HG03064 (cell line): Measurements from ENCODE around the gene IRAK1.

Experiments used
- ATAC-seq: cut with Tn5 transposase; IDR thresholded peaks from one replicate; pipeline ENCODE4 v1.9.1; 2021; ENCODE audit warnings: low read depth; ENCODE audit not compliant: unreplicated experiment

IRAK1 gene

DNA sequence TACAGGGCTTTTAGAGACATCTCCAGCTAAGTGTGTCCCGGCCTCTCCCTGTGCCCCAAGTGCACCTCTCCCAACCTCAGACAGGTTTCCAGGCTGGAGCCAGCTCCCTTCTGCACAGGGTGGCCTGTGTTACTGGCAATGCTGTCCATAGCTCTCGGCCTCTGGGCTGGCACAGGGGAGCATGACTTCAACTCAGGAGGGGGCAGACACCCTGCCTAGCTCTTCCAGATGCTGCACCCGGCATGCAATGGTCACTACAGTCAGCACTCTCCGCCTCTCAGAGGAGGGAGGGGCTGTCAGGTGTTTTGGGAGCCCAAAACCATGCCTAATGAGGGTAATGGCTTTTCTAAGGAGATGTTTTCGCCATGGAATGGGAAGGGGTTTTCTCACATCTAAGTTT, 2.4 kb upstream of the IRAK1 start:
- no peak for ATAC-seq

DNA sequence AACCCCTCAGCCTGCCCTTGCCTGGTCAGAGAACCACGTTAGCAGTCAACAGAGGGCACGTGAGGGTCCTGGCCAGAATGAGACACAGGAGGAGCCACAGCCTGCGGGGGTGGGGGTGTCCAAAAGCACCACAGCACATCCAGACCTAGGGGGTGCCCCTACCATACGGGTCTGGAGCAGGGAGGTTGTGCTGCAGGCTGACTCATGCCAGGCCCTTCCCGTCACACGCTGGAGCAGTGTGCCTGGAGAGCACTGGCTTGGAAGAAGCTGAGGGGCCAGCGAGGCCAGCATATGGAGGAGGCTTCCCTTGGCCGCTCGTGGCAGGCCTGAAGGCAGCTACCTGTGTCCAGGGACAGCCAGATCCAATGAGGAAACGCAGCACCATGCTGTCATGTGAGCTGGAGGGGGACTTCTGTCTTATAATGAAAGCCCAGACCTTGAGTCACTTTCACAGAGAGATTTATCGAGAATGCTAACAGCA, 1.5 kb upstream of the IRAK1 start:
- ATAC-seq, result no peak

DNA sequence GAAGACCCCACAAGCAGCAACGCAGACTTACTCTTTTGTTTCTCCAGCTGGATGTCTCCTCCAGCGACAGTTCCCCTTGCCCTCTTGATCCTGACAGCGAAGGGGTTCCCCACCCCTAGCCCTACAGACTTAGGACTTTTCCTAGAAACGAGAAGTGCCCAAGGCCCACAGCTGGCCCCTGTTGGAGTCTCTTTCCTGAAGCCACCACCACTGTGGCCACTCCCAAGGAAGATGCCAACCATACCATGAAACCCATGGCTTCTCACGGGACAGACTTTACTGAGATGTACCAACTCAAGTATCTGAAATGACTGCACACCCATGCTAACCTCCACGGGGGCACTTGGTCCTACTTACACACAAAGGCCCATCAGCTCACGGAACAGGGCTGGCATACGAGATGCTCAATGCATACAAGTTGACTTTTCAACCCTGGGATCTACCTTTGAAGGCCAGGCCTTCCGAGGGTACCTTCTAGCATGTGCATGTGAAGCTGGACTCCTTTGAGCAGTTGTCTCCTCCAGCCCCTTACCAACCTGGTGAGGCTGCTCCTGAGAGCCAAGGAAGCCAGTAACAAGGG, 924 bp upstream of the IRAK1 start:
- no peak for ATAC-seq

DNA sequence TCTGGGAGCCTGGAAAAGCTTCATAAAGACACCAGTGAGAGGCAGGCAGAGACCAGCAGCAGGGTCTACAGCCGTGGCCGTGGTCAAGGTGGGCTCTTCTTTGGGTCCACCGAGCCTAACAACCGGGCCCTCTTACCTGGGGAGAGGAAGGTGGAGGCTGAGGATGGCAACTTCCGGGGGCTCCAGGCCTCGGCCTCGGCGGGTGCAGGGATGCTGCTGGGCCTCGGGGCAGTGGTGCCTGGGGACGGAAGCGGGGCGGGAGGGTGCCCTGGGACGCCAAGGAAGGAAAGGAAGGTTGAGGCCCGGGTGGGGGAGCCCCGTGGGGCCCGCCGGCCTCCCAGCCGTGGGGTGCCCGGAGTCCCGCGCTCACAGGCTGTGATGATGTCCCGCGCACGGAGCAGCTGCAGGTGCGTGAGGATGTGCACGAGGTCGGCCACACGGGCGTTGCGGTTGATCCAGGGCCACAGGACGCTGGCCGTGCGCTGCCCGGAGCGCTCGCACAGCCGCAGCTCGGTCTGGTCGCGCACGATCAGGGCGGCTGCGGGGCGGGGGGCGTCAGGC, 561 bp downstream of the IRAK1 start:
- ATAC-seq, result no peak

DNA sequence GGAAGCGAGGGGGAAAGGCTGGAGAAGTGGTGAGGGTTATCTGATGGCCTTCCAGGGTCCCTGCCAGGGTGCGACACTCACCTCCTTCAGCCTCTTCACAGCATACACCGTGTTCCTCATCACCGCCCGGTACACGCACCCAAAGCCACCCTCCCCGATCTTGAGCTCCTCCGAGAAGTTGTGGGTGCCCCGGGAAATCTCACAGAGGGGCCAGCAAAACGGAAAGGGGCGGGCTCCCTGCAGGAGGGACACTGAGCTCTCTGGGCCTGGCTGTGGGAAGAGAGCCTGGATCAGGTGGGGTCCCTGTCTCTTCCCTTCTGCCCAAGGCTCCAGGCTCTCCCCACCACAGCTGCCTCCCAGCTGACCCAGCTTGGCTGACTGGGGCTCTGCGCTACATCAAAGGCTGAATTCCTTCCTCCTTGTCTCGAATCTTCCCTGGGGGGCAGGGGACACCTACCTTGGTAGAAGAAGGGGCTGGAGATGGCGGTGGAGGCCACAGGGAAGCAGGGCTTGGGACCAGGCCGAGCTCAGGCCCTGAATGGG, 1.1 kb downstream of the IRAK1 start:
- ATAC-seq, result no peak

DNA sequence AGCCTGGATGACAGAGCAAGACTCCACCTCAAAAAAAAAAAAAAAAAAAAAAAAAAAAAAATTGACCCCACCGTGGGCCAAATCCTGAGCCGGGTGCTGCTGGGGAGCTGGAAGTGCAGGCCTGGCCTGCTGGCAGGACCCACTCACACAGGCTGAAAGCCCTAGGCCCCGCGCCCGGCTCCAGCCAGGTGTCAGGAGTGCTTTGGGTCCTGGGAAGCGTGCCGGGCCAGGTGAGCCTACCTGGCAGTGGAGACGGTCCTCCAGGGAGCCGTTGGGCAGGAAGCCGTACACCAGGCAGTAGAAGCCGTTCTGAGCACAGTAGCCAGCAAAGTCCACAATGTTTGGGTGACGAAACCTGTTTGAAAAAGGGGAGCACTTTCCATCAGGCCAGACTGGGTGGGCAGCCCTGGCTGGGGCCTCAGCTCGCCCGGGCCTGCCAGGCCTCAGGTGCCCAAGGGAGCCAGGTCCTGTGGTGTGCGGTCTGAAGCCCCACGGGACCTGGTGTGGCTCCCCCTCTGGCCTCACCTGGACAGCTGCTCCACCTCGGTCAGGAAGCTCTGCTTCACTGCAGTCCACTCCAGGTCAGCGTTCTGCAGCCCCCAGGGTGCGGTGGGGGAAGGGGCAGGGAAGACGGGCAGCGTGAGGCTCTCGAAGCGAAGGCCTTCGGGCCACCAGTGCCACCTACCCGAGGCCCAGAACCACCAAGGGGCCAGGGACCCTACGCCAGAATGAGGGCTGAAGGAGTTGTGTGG, 1.8 kb downstream of the IRAK1 start:
- no peak for ATAC-seq

DNA sequence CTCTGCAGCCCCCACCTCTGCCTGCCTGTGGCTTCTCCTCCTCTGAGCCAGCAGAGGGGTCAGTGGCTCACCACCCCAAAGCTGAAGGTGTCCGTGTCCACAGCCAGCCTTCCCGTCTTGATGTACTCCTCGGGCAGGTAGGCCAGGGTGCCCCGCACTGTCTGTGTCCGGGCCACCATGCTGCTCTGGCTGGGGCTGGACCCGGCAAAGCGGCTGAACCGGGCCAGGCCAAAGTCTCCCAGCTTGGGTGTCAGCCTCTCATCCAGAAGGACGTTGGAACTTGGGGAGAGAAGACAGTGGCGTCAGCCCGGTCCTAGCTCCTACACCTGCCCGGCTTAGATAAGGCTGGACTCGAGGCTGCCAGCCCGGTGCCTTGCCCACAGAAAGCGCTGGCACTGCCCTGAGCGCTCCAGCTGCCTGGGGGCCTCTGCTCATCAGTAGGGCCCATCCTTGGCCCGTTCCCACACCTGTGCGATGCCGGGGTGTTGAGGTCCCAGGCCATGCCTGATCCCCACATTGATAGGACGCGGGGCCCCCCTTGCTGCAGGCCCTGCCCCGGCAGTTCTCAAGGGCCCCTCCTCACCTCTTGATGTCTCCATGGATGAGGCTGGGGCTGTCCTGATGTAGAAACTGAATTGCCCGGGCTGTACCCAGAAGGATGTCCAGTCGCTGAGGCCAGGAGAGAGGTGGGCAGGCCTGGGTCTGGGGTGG, 3.2 kb downstream of the IRAK1 start:
- no peak for ATAC-seq

DNA sequence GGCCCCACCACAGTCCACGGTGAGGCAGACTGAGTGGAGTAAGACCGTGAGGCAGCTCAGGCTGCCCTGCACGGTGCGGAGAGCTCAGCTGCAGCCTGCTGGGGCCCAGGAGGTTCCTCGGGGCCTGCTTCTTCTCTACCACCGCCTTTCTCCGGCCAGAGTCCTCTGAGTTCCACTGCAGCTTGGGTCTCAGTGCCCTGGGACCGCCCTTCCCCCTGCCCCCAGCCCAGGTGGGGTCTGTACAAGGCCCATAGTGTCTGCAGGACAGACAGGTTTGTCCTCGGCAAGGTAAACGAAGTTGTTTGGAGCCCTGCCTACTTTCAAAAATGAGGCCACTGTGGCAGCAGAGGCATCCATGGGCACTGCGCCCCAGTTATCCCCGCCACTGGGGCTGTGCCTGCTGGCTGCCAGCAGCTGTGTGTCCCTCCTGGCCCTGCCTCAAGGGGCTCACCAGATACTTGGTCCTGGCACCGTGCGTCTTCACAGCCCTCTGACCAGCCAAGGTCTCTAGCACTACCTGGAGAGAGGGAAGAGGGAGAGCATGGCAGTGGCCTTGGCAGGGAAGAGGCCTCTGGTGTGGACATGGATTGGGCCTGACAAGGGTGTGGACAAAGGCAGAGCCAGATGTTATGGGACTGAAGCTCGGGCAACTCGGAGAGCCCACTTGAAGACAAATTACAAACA, 4.0 kb downstream of the IRAK1 start:
- ATAC-seq, result no peak

DNA sequence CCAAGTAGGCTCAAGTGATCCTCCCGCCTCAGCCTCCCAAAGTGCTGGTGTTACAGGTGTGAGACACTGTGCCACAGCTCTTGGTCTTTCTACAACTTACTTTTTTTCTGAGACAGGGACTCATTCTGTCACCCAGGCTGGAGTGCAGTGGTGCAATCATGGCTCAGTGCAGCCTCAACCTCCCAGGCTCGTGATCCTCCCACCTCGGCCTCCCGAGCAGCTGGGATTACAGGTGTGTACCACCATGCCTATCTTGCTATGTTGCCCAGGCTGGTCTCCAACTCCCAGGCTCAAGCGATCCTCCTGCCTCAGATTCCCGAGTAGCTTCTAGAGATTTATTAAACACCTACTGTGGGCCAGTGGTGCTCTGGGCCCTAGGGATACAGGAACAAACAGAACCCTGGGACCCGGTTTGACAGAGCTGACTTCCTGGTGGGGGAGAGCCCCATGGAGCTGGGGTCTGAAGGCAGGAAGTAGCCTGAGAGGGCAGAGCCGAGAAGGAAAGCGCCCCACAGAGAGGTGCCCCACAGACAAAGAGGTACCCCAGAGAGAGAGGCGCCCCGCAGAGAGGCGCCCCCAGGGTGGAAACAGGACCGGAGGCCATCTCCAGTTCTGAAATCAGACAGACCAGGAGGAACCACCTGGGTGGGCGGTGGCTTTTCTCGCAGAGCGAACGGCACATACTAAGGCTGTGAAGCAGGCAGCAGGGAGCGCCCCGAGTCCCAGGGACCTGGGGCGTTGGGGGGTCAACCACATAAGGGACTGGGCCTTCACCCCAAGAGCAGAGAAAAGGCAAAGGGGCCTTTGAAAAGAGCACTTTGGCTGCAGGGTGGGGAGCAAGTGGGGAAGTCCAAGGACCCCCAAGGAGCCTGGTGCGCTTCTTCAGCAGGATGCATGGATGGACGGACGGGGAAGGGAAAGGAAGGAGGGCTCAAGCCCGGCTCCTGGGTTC, 5.0 kb downstream of the IRAK1 start:
- no peak for ATAC-seq

DNA sequence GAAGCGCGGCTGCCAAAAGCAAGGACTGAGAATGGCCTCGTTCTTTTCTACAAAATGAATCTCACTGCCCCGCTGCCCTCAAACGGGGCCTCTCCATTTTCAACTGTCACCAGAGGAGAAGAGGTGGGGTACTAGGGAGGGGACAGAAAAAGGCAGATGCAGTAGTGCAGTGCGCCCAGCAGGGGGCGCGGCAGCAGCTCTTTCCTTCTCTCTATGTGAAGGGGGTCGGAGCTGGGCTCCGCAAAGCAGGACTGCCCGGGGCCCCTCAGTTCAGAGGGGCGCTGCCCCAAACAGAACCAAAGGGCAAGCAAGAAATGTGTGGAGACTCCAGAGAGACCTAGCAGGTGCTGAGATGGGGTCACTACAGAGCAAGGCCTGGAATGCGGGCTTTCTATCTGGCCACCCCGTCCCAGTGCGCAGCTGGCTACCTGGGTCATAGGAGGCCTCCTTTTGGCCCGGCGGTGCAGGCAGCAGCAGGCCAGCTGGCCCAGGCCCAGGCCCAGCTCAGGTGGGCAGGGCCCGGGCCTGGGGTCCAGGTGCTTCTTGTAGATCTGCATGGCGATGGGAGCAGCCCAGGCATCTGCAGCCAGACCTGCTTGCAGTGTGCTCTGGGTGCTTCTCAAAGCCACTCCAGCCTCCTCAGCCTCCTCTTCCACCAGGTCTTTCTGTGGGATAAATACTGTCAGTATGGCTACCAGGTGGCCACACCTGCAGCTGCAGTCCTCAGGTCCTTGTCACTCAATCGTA, 5.9 kb downstream of the IRAK1 start:
- ATAC-seq, result no peak

DNA sequence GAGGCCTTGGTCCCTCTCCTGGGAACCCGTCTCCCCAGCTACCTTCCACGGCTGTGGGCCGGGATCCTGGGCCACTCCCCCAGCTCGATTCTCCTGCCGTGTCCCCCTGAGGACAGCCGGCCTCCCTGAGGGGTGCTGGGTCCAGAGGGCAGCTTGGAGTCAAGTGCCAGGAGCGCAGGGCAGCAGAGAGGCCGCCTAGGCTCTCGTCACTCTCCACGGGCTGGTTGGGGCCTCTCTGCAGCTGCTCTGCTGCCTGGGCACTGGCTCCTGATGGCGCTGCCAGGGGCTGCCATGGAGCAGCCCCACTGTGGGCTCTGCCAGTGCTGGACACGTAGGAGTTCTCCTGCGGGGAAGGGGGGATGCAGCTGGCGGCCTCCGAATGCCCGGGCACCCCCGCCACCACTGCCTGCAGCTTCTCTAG, 6.7 kb downstream of the IRAK1 start:
- ATAC-seq, result no peak

DNA sequence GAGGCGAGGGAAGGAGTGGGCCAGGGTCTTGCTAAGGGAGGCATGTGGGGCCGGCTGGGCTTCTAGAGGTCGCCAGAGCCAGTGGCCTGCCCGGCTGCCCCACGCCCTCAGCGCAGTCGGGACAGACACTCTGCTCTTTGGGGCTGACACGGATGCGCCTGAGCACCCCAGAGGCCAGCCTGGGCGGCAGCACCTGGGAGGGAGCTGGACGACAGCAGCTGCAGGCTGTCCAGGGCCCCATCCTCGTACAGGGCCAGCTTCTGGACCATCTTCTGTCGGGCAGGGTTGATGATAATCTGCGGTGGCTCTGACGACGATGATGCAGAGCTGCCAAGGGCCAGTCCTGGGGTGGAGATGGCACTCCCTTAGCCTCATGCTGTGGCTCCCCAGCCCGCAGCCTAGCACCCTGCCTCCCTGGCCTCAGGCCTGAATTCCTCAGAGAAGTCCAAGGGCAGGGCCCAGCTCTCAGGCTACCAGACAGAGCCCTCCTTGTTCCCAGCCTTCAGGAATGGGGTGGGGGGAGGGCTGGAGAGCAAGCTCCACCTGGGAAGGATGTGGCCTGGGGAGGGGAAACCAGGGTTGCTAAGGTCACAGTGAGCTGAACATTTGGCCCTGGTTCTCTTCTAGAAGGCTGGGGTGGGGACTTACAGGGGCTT, 7.2 kb downstream of the IRAK1 start:
- no peak for ATAC-seq

DNA sequence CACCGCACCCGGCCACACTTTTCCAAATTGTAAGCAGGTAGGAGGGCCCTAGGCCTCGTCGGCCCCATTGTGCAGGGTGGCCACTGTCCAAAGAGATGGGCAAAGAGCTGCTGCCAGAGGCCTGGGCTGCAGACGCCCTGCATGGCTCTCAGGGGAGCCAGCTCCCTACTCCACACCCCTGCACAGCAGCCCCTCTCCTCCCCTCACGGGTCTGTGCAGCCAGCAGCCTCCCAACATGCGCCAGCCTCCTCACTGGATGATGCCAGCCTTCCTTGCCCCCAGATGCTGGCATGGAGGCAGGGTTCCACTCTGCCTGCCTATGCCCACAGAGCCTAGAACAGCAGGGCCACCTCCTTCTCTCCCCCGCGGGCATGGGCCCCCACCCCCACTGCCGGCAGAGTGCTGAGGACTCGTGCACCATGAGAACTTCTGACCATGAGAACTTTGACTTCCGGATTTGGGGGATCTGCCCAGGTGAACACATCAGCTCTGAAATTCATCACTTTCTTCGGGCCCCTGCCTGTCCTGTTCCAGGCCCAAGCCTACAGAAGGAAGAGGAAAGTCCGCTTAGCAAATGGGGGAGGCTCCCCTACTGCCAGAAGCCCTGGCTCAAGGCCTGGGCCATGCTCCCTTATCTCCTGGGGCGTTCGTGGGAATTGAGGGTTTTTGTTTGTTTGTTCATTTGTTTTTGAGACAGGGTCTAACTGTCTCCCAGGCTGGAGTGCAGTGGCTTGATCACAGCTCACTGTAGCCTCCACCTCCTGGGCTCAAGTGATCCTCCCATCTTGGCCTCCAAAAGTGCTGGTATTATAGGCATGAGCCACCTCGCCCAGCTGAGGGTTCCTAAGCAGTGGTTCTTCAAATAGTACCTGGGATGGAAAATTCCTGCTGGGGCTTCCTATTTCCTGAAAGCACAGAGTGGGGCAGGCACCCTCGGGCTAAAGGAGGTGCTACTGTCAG, 8.0 kb downstream of the IRAK1 start:
- ATAC-seq, result no peak

DNA sequence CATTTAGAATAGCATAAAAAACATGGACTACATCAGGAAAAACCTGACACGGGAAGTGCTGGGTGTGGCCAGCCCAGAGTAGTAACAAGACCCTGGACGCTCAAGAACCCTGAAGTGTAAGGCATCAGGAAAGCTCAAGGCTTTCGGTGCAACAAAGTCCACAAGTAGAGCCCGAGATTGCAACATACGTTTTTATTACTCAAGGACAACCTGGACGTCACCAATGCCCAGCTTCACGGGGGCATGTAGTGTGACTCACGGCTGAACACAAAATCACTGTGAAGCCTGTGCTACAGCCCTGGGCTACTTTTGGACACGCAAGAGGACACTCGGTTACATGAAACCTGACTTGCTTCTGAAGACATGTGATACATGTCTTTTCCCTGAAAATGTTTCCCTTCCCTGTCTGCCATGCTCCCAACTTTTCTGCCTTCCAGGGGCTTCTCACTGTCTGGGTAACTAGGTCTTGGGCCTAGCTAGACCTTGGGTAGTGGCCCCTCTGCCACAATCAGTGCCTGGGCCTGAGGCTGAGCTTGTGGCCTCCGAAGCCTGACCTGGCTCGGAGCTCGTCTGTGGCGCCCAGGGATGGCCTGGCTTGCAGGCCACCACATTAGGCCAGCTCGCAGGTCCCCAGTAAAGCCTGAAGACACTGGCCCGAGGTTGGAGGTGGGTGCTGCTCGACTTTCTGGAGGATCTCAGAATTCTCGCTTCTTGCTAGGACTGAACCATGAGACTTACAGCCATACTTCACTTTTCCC, 9.2 kb downstream of the IRAK1 start:
- no peak for ATAC-seq

DNA sequence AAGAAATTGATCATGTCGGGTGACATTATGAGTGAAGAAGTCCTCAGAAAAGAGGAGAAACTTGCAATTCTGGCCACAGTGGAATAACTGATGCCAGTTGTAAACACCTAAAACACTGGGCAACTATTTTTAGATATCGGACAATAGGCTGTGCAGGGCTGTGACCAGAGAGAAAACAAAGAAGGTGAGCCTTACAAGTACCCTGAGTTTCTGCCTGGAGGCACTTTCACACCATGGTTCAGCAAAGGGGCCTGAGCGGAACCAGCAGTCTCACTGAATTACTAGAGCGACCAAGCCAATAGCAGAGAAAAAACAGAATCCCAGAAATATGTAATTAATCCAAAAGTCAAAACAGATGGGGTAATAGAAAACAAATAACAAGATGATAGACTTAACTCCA, 11.2 kb downstream of the IRAK1 start:
- no peak for ATAC-seq

DNA sequence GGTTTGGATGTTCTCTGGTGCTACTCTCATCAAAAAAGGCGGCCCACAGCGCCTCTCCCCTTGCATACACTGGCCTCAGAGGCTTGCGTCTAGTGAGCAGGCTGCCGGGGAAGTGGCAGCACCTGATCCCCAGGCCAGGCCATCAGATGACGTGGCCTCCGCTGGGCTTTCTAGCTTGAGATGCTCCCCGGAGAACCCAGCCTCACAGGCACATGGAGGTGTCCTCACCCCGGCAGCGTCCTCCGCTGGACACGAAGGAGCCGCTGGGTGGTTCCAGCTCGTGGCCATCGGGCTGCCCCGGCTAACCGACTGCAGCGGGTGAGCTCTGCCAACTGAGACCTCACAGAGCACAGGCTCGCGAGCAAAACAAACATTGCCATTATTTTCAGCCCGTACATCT, 12.8 kb downstream of the IRAK1 start:
- no peak for ATAC-seq
